Measurements from ENCODE around the gene GPATCH2L. TPM values are rescaled to one million over a fixed set of nuclear protein-coding genes. Genes with fewer than 3 reads are reported as not detected.

The GPATCH2L gene
- total RNA-seq, 1 experiment from 2014 or later, result 76.7 TPM

- H3K27ac ChIP-seq (ENCODE audit: insufficient read length, low read depth, low read length), result no peak overlapping the region
- no peak overlapping the region for H2BK120ac ChIP-seq (ENCODE audit: low read depth, low read length, poor library complexity, severe bottlenecking)
- H3K27me3 Mint-ChIP-seq (ENCODE audit: low read depth), result peaks cover 29% of the 10 kb centered on the region
Measured at GRCh38 chr14:76126076-76126475, 25.6 kb upstream of the GPATCH2L start.

More at GRCh38 chr14:76126076-76126475, 25.6 kb upstream of the GPATCH2L start:
- no CpG with 5 or more reads among the region's 5 CpGs for WGBS (ENCODE audit: extremely low coverage, insufficient read length, low lambda C conversion rate)
- no peak overlapping the region for H3K9ac ChIP-seq (ENCODE audit: extremely low read depth, insufficient read length, low read length)
- H3K79me2 ChIP-seq (ENCODE audit: insufficient read depth, low read length), result no peaks in the 10 kb centered on the region
- peaks cover 14 to 26% of the 10 kb centered on the region in 2 experiments for H3K4me1 Mint-ChIP-seq
- no peak overlapping the region for H3K14ac ChIP-seq (ENCODE audit: insufficient read depth, low read length)
- no peaks in the 10 kb centered on the region for H3K9me3 ChIP-seq (ENCODE audit: control insufficient read depth, low read depth, low read length)
- H3K56ac ChIP-seq (ENCODE audit: insufficient read length, low read depth, low read length), result no peak overlapping the region
- H3K4me3 Mint-ChIP-seq, result no peak overlapping the region
- no peaks in the 10 kb centered on the region for H3K9me3 Mint-ChIP-seq
- no peak overlapping the region for H2AFZ ChIP-seq (ENCODE audit: low read length)
- no peak overlapping the region for H3T11ph ChIP-seq (ENCODE audit: low read length)
- no peak overlapping the region for H4K8ac ChIP-seq (replicated peaks; ENCODE audit: insufficient read length, low read depth, low read length)
- H4K91ac ChIP-seq (ENCODE audit: insufficient read length, low read depth, low read length), result no peak overlapping the region
- no peak overlapping the region for H3K27ac Mint-ChIP-seq
- H4K5ac ChIP-seq (ENCODE audit: insufficient read length, low read depth, low read length), result no peak overlapping the region
- H2BK20ac ChIP-seq (ENCODE audit: low read depth, low read length, poor library complexity, severe bottlenecking), result no peak overlapping the region
- no peaks in the 10 kb centered on the region for H3K79me1 ChIP-seq (ENCODE audit: insufficient read depth, low read depth, low read length, poor library complexity, severe bottlenecking)
- no peaks in the 10 kb centered on the region for H4K20me1 ChIP-seq (ENCODE audit: control insufficient read depth, insufficient read depth, insufficient read length)
- H2BK15ac ChIP-seq (ENCODE audit: low read depth, low read length), result no peak overlapping the region
- no peak overlapping the region for H2AK5ac ChIP-seq (ENCODE audit: insufficient read length, low read length)
- TF ChIP-seq CTCF (conservative IDR thresholded peaks at IDR 0.05), result no peak
- no peaks in the 10 kb centered on the region; the same call in 1 of the 2 replicates for H3K27me3 ChIP-seq (ENCODE audit: insufficient read depth, low read length)
- H2BK5ac ChIP-seq (ENCODE audit: insufficient read length, low read length), result no peak overlapping the region
- no peak overlapping the region for H2BK12ac ChIP-seq (ENCODE audit: insufficient read length, low read depth, low read length)
- H3K23me2 ChIP-seq (ENCODE audit: insufficient read length, low read depth, low read length, poor library complexity, severe bottlenecking), result no peaks in the 10 kb centered on the region
- DNase-seq, result no peak
- no peak overlapping the region for H3K18ac ChIP-seq (ENCODE audit: insufficient read length, low read depth, low read length)
- H3K36me3 Mint-ChIP-seq (ENCODE audit: insufficient read depth in 1 of 3, low read depth in 3 of 3), result no peaks in the 10 kb centered on the region; a peak in 1 of 7 replicates
- H3K4ac ChIP-seq (ENCODE audit: low read depth, low read length), result no peak overlapping the region
- peaks cover 5% of the 10 kb centered on the region; the same call in 1 of the 2 replicates for H3K4me1 ChIP-seq (ENCODE audit: insufficient read depth, low read length)
- H3K23ac ChIP-seq (ENCODE audit: insufficient read length, low read depth, low read length), result no peak overlapping the region
- no peak overlapping the region for H3K4me2 ChIP-seq (ENCODE audit: insufficient read depth, insufficient read length, low read length)

All from H9 (cell line).